ENCODE measurements around the gene PROZ.
A peak's percentile ranks its signal among the peaks of the same experiment; 100 is the strongest.

PROZ gene

DNA sequence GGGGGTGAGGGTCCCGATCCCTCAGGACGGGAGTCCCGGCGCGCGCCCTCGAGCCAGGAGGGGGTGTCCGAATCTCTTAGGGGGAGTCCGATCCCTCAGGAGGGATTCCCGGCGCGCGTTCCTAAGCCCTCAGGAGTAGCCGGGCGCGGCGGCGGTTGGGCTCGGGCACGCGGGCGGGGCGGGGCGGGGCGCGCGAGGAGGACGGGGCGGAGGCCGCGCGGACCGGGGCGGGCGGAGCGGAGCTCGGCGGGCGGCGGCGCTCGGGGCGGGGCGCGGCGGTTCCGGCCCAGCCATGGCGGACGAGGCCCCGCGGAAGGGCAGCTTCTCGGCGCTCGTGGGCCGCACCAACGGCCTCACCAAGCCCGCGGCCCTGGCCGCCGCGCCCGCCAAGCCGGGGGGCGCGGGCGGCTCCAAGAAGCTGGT is 50.9 kb downstream of the PROZ start, which contains the start of gene CUL4A:
CUL4A (plus strand) TSS at position 278 of the 423 bp plus-strand sequence; CDS start at position 293, 15 bp downstream.
- DNase-seq, result peak; percentile 94

- DNase-seq, result peak; percentile 81
Observed at GRCh38 chr13:113209759-113210421, 51.4 kb downstream of the PROZ start.

- no peak for DNase-seq
Observed at GRCh38 chr13:113210833-113211232, 52.4 kb downstream of the PROZ start.

DNA sequence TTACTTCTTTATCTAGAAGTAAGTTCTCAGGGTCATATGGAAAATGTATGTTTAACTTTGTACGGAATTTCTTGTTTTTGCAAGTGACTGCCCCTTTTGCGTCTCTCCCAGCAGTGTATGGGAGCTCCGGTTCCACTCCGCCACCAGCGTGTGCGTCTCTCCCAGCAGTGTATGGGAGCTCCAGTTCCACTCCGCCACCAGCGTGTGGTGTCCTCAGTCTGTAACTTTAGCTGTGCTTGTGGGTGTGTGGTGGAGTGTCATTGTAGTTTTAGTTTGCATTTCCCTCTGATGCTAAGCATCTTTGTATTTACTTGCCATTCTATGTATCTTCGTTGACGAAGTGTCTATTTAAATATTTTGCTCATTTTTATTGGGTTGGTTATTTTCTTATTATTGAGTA is 53.3 kb downstream of the PROZ start:
- no peak for DNase-seq

- DNase-seq, result peak; percentile 83
Observed at GRCh38 chr13:113216254-113217048, 58.0 kb downstream of the PROZ start.

DNA sequence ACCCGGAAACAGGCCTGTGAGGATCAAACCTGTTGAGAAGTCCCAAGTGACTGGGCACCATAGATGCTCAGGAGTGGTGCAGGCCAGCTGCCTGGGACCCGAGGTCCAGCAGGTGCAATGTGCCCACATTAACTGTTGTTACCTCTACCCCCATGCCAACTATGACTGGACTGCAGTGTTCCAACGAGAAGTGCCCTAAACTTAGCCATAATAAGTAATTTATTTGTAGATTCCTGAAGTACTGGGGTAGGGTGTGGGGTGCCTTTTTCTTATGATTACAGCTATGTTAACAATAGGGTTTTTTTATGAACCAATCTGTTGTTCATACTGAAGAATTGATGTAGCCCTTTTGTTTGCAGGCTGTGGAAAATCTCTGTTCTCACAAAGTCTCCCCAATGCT is 60.1 kb downstream of the PROZ start:
- no peak for DNase-seq

DNA sequence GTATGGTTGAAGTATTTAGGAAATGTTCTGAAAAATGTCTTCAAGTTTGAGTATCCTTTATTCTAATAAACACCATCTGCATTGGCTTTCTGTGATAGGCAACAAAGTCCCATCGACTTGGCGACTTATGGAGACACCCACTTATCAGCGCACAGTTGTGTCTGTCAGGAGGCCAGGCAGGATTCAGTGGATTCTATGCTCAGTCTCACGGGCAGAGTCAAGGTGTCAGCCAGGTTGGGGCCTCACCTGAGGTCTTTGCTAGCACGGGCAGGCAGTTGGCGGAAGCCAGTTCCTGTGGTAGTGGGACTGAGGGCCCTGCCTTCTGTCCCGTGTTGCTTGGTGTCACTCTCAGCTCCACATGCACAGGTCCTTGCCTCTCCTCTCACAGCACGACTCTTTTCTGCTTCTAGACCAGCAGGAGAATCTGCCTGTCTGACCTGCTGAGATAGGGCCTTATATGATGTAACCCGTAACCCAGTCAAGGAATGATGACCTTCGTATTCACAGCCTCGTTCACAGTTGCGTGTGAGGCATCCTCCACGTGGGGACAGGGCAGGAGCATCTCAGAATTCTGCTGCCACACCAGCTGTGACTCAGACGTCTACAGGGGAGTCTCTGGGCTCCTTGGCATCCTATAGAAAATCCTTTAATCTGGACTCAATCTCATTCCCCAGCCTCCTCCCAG is 61.0 kb downstream of the PROZ start:
- DNase-seq, result no peak

DNA sequence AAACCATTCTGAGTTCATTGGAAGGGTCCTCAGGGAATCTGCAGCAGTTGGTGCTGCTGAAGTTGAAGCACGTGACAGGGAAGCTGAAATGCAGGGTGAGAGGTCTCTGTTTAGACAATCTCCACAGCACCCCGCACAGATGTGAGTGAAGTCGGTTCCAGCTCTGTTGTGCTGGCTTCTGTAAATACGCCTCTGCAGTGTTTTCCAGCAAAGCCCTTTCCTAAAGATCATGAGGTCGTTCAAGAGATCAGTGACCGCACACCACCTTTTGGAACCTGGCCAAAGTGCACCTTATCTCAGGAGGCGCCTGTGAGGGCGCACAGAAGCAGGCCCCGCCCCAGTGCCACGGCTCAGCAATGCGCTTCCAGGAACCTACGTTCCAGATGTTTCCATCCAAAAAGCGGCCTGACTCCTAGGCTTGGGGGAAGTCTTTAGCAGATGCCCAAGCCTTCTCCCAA is 61.7 kb downstream of the PROZ start:
- DNase-seq, result no peak

GRCh38 chr13:113220877-113221276 is 62.4 kb downstream of the PROZ start:
- no peak for DNase-seq

All from NCI-H774 (cell line).